Body of pancreas (tissue), 4 donors: ENCODE measurements around the gene KIAA0232.

Experiments used
- POLR2A ChIP-seq, 3 donors: fragments of 450-650 bp; IDR thresholded peaks; one replicate each; pipeline ENCODE4 v1.6.1; 2016; ENCODE audit warnings: antibody characterized with exemption in 3 of 3, mild to moderate bottlenecking in 2 of 3
- TF ChIP-seq, protein P1 (sequence below), 7 experiments: fragments of 450-650 bp in 4 of 7; fragments of 200-600 bp in 3 of 7; sonication (generic) in 3 of 7; IDR thresholded peaks; one replicate each; pipeline ENCODE4 v1.5.1; 2016 to 2019; ENCODE audit warnings: antibody characterized with exemption in 7 of 7

DNA sequence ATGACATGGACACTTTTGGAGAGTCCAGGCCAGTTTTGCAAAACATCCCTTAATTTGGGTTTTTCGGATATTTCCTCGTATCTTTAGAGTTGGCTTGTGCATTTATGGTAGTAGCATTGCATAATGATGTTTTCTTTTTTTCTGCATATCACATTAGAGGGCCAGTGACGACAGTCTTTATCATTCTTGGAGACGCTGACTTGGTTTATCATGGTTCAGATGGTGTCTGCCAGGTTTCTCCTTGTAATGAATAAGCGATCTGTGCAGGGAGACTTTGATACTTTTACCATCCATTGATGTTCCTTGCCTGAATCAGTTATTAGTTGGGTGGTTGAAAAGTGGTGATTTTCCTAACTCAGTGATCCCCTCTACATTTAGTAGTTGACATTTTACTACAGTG is 46.6 kb downstream of the KIAA0232 start:
- TF ChIP-seq, protein P1, sequence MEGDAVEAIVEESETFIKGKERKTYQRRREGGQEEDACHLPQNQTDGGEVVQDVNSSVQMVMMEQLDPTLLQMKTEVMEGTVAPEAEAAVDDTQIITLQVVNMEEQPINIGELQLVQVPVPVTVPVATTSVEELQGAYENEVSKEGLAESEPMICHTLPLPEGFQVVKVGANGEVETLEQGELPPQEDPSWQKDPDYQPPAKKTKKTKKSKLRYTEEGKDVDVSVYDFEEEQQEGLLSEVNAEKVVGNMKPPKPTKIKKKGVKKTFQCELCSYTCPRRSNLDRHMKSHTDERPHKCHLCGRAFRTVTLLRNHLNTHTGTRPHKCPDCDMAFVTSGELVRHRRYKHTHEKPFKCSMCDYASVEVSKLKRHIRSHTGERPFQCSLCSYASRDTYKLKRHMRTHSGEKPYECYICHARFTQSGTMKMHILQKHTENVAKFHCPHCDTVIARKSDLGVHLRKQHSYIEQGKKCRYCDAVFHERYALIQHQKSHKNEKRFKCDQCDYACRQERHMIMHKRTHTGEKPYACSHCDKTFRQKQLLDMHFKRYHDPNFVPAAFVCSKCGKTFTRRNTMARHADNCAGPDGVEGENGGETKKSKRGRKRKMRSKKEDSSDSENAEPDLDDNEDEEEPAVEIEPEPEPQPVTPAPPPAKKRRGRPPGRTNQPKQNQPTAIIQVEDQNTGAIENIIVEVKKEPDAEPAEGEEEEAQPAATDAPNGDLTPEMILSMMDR (IDR thresholded peaks at IDR 0.05), result no peak
- no peak for TF ChIP-seq POLR2A (IDR thresholded peaks at IDR 0.05)
